ENCODE data around the gene AKAP6.
"Not testable (repeated sequence)": the region's sequence is repeated elsewhere in the genome, so short reads cannot be mapped to it uniquely, and the experiment has no call there.

AKAP6 gene

GRCh38 chr14:32545506-32546210, 216.6 kb downstream of the AKAP6 start:
- DNase-seq, result no peak

DNA sequence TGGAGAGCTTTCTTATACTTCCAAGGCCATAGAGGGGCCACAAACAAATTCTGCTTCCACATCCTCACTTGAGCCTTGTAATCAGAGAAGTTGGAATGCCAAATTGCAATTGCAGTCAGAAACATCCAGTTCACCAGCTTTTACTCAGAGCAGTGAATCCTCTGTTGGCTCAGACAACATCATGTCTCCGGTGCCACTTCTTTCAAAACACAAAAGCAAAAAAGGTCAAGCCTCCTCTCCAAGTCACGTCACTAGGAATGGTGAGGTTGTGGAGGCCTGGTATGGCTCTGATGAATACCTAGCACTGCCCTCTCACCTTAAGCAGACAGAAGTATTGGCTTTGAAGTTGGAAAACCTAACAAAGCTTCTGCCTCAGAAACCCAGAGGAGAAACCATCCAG, 217.1 kb downstream of the AKAP6 start:
- DNase-seq, result no peak

DNA sequence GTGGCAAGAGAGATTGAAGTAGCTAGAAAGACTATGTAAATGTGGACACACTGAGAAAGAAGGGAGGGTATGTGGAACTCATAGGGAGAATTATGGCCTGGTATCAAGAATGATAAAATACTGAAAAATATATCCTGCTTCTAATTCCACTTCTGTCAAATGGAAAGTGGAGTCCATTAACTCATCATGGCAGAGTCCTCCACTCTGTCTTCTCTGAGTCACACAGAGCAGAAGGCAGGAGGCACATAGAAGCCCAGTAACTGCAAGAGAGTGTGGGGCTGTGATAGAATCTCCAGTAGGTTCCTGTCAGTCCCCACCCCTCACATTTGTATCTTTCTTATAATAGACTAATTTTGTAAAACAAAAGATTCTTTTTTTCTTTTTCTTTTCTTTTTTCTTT, 223.7 kb downstream of the AKAP6 start:
- DNase-seq, result no peak

- no peak for DNase-seq
Measured at GRCh38 chr14:32559048-32559447, 229.9 kb downstream of the AKAP6 start.

- no peak for DNase-seq
Measured at GRCh38 chr14:32559590-32559989, 230.5 kb downstream of the AKAP6 start.

- peak; percentile 10 for DNase-seq
Measured at GRCh38 chr14:32560209-32560857, 231.2 kb downstream of the AKAP6 start.

DNA sequence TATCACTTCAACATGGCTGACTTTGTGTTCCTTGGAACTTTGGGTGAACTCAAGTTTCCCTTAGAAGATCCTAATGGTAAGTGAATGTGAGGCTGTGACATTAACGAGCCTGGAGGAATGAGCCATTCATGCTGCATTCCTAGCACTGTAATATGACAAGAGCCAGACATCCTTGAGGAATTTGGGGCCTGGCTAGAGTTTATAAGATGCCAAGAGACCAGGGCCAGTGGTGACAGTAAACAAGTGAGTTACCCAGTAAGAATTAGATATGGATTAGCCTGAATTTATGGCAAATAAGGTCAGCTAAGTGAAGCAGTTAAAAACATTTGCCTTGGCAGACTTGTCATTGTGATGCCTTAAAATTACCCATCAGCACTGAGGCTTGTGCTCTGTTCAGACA, 232.4 kb downstream of the AKAP6 start:
- no peak for DNase-seq

- DNase-seq, result no peak
Measured at GRCh38 chr14:32564596-32564995, 235.5 kb downstream of the AKAP6 start.

DNA sequence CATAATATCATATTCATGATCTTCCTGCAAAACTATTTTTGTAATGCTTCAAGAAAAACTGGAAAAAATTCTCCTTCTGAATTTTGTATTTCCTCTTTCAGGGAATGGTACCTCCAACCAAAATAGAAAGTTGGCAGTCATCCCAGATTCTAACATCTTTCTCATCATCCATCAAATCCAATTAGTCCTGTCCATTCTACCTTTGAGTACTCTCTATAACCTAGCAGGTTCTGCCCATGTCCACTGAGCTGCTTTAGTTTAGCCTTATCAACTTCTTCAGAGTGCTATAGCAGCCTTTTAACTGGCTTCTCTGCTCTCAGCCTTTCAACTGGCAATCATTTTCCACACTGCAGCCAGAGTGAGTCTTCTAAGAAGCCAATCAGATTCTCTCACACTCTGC, 236.2 kb downstream of the AKAP6 start:
- no peak for DNase-seq

DNA sequence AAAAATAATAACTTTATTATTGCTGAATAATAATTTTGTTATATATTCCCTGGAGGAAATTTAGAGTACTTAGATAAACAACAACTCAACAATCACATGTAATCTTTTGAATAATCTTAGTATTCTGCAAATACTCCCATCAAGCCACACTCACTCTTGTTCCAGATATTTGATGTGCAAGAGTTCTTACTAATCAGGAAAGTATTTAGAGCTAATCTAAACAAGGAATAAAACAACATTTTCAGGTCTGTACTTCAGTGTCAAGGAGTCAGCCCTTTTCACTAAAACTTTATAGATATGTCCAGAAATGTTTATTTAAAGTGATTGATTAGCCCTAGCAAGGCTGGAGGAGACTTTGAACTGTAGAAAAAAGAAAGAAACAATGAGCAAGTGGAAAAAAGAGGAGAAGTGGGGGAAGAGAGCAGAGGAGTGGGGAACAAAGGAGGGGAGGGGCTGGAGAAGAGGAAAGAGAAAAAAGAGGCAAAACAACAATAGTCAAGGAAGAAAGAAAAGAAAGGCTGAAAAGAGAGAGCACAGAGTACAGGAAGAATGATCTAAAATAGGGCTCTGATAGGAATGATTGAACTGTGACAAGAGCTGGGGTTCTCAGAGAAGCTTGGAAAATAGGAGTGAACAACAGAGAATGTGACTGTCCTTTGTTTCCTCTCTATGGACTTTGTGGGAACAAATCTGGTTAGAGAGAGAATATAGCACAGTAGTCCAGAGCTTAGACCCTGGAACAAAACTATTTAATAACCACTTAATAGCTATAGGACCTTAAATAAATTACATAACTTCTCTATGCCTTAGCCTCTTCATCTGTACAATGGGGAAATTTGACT, 238.7 kb downstream of the AKAP6 start:
- DNase-seq, result no peak

GRCh38 chr14:32571551-32571950, 242.5 kb downstream of the AKAP6 start:
- DNase-seq, result no peak

GRCh38 chr14:32571995-32572866, 243.1 kb downstream of the AKAP6 start:
- DNase-seq, result no peak

DNA sequence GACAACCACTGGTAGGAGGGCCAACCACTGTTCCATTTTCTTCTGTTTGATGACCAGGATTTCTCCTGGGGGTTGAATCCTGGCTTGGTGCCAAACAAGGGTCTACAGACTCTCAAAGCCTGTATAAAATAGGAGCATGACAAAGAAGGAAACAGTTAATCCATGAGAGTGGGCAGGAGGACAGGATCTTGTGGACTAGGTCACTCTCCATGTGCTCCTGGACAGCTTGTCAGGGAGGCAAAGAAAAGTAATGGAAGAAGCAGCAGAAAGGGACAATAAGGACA, 243.7 kb downstream of the AKAP6 start:
- no peak for DNase-seq

DNA sequence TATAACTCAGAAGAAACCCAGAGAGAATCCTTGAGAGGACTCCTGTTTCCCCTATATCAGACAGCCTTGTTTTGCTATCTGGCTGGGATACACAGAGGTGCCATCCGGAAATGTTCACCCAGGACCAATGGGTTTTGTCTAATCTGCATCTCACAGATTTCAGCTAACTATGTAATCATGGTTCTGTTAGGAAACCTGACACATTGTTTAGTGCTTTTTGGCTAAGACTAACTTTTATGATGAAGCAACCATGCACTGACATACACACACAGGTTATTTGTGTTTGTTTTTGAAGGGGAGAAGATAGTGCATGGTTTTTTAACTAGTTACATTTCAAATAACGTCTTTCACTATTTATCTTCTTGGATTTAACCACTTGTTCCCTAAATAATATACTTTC, 245.2 kb downstream of the AKAP6 start:
- no peak for DNase-seq

DNA sequence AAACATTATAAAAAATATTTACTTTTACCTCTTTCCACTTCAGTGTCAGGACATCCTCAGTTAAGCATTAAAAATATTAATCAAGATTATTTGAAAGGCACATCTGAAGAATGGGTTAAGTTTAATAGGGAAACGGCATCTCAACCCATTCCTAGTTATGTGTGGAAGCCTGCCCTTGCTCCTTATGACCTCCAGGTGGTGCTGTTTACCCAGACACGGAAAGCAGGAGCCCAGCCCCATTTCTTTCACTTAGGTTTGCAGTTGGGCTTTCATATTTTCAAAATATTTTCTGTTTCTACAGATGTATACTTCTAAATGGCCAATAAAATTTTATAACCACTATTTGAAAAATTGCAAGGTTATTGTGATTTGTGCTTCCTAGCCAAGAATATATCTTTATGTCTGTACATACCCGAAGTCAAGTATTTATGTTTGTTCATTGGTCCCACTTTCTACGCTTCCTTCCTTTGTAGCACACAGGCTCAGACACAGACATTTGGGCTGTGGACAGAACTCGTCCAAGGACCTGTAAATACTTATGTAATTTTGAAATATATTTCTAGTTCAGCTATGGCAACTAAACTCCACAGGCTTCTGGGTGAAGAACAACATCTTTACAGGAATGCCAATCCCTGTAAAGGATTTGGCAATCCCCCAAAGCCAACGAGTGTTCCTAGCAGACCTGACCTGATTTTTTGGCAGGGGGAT, 247.1 kb downstream of the AKAP6 start:
- DNase-seq, result no peak

DNA sequence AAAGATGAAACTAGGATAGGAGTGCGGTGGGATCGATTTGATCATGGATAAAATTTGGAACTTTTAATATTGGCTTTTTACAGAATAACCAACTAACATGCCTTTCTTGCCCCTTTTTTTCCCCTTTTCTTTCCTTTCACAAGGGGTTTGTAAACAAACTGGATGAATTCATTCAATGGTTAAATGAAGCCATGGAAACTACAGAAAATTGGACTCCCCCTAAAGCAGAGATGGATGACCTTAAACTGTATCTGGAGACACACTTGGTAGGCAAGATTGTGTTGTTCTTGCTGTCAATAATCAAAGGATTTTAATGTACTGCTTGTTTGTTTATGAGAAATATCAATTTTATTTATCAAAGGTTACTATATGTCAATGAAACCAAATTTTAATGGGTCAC, 247.9 kb downstream of the AKAP6 start:
- DNase-seq, result no peak

DNA sequence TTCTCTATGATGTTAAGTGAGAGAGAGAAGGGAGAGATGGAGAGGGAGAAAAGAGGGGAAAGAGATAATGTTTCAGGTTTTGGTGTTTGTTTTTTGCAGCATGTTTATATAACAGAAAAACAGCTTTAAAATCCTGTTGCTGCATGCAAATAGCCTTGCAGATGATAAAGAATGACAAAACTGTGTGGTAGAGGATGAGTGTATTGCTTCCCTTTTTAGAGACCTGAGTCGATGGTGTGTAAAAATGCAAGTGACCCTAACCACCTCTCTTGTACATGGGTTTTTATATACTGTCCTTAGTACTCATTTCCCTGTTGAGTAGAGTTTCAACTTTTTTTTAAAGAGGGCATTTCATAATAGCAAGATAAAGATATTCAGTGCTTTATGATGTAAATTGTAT, 249.1 kb downstream of the AKAP6 start:
- no peak for DNase-seq

DNA sequence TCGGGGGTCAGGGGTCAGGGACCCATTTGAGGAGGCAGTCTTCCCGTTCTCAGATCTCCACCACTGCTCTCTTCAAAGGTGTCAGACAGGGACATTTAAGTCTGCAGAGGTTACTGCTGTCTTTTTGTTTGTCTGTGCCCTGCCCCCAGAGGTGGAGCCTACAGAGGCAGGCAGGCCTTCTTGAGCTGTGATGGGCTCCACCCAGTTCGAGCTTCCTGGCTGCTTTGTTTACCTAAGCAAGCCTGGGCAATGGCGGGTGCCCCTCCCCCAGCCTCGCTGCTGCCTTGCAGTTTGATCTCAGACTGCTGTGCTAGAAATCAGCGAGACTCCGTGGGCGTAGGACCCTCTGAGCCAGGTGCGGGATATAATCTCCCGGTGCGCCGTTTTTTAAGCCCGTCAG, 254.3 kb downstream of the AKAP6 start:
- not testable (repeated sequence) for DNase-seq

- no peak for DNase-seq
Measured at GRCh38 chr14:32584079-32584478, 255.0 kb downstream of the AKAP6 start.

DNA sequence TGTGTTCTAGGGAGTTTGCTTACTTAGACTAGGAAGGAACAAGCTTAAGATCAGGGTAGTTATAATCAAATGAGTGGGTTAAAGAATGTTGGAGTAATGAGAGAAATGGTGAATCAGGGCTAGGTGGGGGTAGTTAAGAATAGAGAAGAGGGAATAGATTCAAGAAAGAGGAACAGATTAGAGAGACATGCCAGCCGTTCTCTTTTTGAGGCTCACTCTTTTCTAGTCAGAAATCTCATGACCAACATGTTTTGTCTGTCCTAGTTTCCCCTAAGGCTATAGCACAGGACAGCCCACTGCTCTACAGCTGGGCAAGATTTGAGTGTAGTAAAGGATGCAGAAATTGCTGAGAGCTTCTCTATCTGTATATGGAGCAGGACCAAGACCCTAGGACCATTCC, 258.4 kb downstream of the AKAP6 start:
- no peak for DNase-seq

- no peak for DNase-seq
Measured at GRCh38 chr14:32588448-32589320, 259.6 kb downstream of the AKAP6 start.

GRCh38 chr14:32590157-32590556, 261.1 kb downstream of the AKAP6 start:
- DNase-seq, result no peak

Data from 8988T (cell line).